ENCODE measurements around the gene RIPOR3.
"Not testable (repeated sequence)": the region's sequence is repeated elsewhere in the genome, so short reads cannot be mapped to it uniquely, and the experiment has no call there.

RIPOR3 gene

GRCh38 chr20:50724851-50725723 lies 33.7 kb upstream of the RIPOR3 start:
- DNase-seq (ENCODE audit: low read depth in 2 of 2) = peak; percentile 57 to 61

- DNase-seq (ENCODE audit: low read depth in 2 of 2) = no peak
Measured at GRCh38 chr20:50724112-50724725, 32.9 kb upstream of the RIPOR3 start.

GRCh38 chr20:50723672-50724071 lies 32.3 kb upstream of the RIPOR3 start:
- no peak for DNase-seq (ENCODE audit: low read depth in 2 of 2)

- no peak for DNase-seq (ENCODE audit: low read depth in 2 of 2)
Measured at GRCh38 chr20:50722424-50723155, 31.2 kb upstream of the RIPOR3 start.

GRCh38 chr20:50721881-50722281 lies 30.5 kb upstream of the RIPOR3 start:
- no peak for DNase-seq (ENCODE audit: low read depth in 2 of 2)

GRCh38 chr20:50720582-50720981 lies 29.2 kb upstream of the RIPOR3 start:
- no peak for DNase-seq (ENCODE audit: low read depth in 2 of 2)

GRCh38 chr20:50720026-50720425 lies 28.7 kb upstream of the RIPOR3 start:
- no peak for DNase-seq (ENCODE audit: low read depth in 2 of 2)

GRCh38 chr20:50719328-50719727 lies 28.0 kb upstream of the RIPOR3 start:
- DNase-seq (ENCODE audit: low read depth in 2 of 2) = no peak

GRCh38 chr20:50717974-50718761 lies 26.8 kb upstream of the RIPOR3 start:
- no peak for DNase-seq (ENCODE audit: low read depth in 2 of 2)

- DNase-seq (ENCODE audit: low read depth in 2 of 2) = no peak
Measured at GRCh38 chr20:50717312-50717711, 26.0 kb upstream of the RIPOR3 start.

GRCh38 chr20:50716518-50716917 lies 25.2 kb upstream of the RIPOR3 start:
- no peak for DNase-seq (ENCODE audit: low read depth in 2 of 2)

- no peak for DNase-seq (ENCODE audit: low read depth in 2 of 2)
Measured at GRCh38 chr20:50715694-50716093, 24.4 kb upstream of the RIPOR3 start.

- not testable (repeated sequence) for DNase-seq (ENCODE audit: low read depth in 2 of 2)
Measured at GRCh38 chr20:50714426-50714825, 23.1 kb upstream of the RIPOR3 start.

- DNase-seq (ENCODE audit: low read depth in 2 of 2) = no peak
Measured at GRCh38 chr20:50713657-50714101, 22.3 kb upstream of the RIPOR3 start.

GRCh38 chr20:50712771-50713656 lies 21.7 kb upstream of the RIPOR3 start:
- no peak for DNase-seq (ENCODE audit: low read depth in 2 of 2)

GRCh38 chr20:50711113-50711825 lies 19.9 kb upstream of the RIPOR3 start:
- DNase-seq (ENCODE audit: low read depth in 2 of 2) = no peak

- no peak for DNase-seq (ENCODE audit: low read depth in 2 of 2)
Measured at GRCh38 chr20:50710492-50711063, 19.2 kb upstream of the RIPOR3 start.

GRCh38 chr20:50709636-50709973 lies 18.3 kb upstream of the RIPOR3 start:
- DNase-seq (ENCODE audit: low read depth in 2 of 2) = no peak

- no peak for DNase-seq (ENCODE audit: low read depth in 2 of 2)
Measured at GRCh38 chr20:50708845-50709635, 17.7 kb upstream of the RIPOR3 start.
